Stimulated activated naive CD8-positive, alpha-beta T cell treated with anti-CD3 and anti-CD28 coated beads, Interleukin-15, amount 100 ng/mL, for 72 hours (primary cell): ENCODE data around the gene LINGO1.

Experiments
- ATAC-seq: fragments of 150-1000 bp; cut with Tn5 transposase; 2 replicates; pipeline ENCODE4 v1.10.0; 2021; ENCODE audit warnings: mild to moderate bottlenecking, moderate library complexity
- DNase-seq, 2 donors: peaks; one replicate each; pipeline ENCODE4 v3.0.0; 2021 to 2022
- H3K27ac Mint-ChIP-seq, 2 donors: one replicate each; pipeline ENCODE4 v1.8.0; 2022; ENCODE audit warnings: mild to moderate bottlenecking in 2 of 2, mixed read lengths in 2 of 2, moderate library complexity in 2 of 2
- H3K27me3 Mint-ChIP-seq: one replicate; pipeline ENCODE4 v1.8.0; 2022; ENCODE audit warnings: mixed read lengths
- H3K4me1 Mint-ChIP-seq: one replicate; pipeline ENCODE4 v1.8.0; 2022; ENCODE audit warnings: mild to moderate bottlenecking, mixed read lengths
- H3K4me3 Mint-ChIP-seq, 2 donors: one replicate each; pipeline ENCODE4 v1.8.0; 2022; ENCODE audit warnings: mild to moderate bottlenecking in 2 of 2, mixed read lengths in 2 of 2, moderate library complexity in 1 of 2
- H3K9me3 Mint-ChIP-seq, 2 donors: one replicate each; pipeline ENCODE4 v1.8.0; 2022; ENCODE audit warnings: mixed read lengths in 2 of 2

The LINGO1 gene

GRCh38 chr15:77581896-77582569 lies 50.7 kb downstream of the LINGO1 start:
- Mint-ChIP-seq H3K27me3 (no peaks in the 10 kb centered on the region), H3K4me1 (no peaks in the 10 kb centered on the region), H3K9me3 (no peaks in the 10 kb centered on the region), H3K4me3 (no peak overlapping the region), H3K27ac (no peak overlapping the region)
- ATAC-seq (no peak), DNase-seq (no peak)

GRCh38 chr15:77580996-77581682 lies 51.6 kb downstream of the LINGO1 start:
- DNase-seq: no peak
- H3K9me3 Mint-ChIP-seq: no peaks in the 10 kb centered on the region
- no peak overlapping the region for H3K4me3 Mint-ChIP-seq
- H3K27me3 Mint-ChIP-seq: no peaks in the 10 kb centered on the region
- no peaks in the 10 kb centered on the region for H3K4me1 Mint-ChIP-seq
- H3K27ac Mint-ChIP-seq: no peak overlapping the region
- ATAC-seq: no peak

GRCh38 chr15:77579498-77580188 lies 53.1 kb downstream of the LINGO1 start:
- no peak for DNase-seq
- H3K4me1 Mint-ChIP-seq: no peaks in the 10 kb centered on the region
- no peak overlapping the region for H3K4me3 Mint-ChIP-seq
- H3K9me3 Mint-ChIP-seq: no peaks in the 10 kb centered on the region
- no peak for ATAC-seq
- H3K27me3 Mint-ChIP-seq: no peaks in the 10 kb centered on the region
- peak overlapping the region in 1 of 2 donors; percentile 59 for H3K27ac Mint-ChIP-seq

GRCh38 chr15:77578641-77579372 lies 53.9 kb downstream of the LINGO1 start:
- H3K9me3 Mint-ChIP-seq: no peaks in the 10 kb centered on the region
- H3K4me3 Mint-ChIP-seq: no peak overlapping the region
- peak overlapping the region in 1 of 2 donors; percentile 84 for H3K27ac Mint-ChIP-seq
- ATAC-seq: no peak
- DNase-seq: no peak
- H3K27me3 Mint-ChIP-seq: no peaks in the 10 kb centered on the region
- no peaks in the 10 kb centered on the region for H3K4me1 Mint-ChIP-seq

GRCh38 chr15:77577366-77577950 lies 55.3 kb downstream of the LINGO1 start:
- no peak for ATAC-seq
- Mint-ChIP-seq H3K4me3 (no peak overlapping the region), H3K9me3 (no peaks in the 10 kb centered on the region), H3K27me3 (no peaks in the 10 kb centered on the region), H3K27ac (peak overlapping the region in 1 of 2 donors; percentile 50), H3K4me1 (no peaks in the 10 kb centered on the region)
- DNase-seq: no peak

- Mint-ChIP-seq H3K27ac (peak overlapping the region in 1 of 2 donors; percentile 45), H3K4me3 (no peak overlapping the region), H3K4me1 (no peaks in the 10 kb centered on the region), H3K27me3 (no peaks in the 10 kb centered on the region), H3K9me3 (no peaks in the 10 kb centered on the region)
- DNase-seq (no peak), ATAC-seq (no peak)
Observed at GRCh38 chr15:77576538-77576937, 56.2 kb downstream of the LINGO1 start.

GRCh38 chr15:77575203-77575934 lies 57.3 kb downstream of the LINGO1 start:
- no peak for ATAC-seq
- no peak overlapping the region for H3K4me3 Mint-ChIP-seq
- H3K9me3 Mint-ChIP-seq: no peaks in the 10 kb centered on the region
- H3K4me1 Mint-ChIP-seq: no peaks in the 10 kb centered on the region
- no peak for DNase-seq
- H3K27me3 Mint-ChIP-seq: no peaks in the 10 kb centered on the region
- no peak overlapping the region for H3K27ac Mint-ChIP-seq

GRCh38 chr15:77574521-77575202 lies 58.0 kb downstream of the LINGO1 start:
- Mint-ChIP-seq H3K27me3 (no peaks in the 10 kb centered on the region), H3K4me3 (no peak overlapping the region)

GRCh38 chr15:77573802-77574201 lies 58.9 kb downstream of the LINGO1 start:
- H3K4me1 Mint-ChIP-seq: peaks cover 6% of the 10 kb centered on the region
- DNase-seq (no peak), ATAC-seq (no peak)
- no peaks in the 10 kb centered on the region for H3K27me3 Mint-ChIP-seq
- H3K4me3 Mint-ChIP-seq: no peak overlapping the region
- H3K9me3 Mint-ChIP-seq: no peaks in the 10 kb centered on the region
- H3K27ac Mint-ChIP-seq: no peak overlapping the region

More at GRCh38 chr15:77574521-77575202, 58.0 kb downstream of the LINGO1 start:
- ATAC-seq (no peak), DNase-seq (no peak)
- no peaks in the 10 kb centered on the region for H3K9me3 Mint-ChIP-seq
- H3K4me1 Mint-ChIP-seq: peaks cover 2% of the 10 kb centered on the region
- no peak overlapping the region for H3K27ac Mint-ChIP-seq

- no peaks in the 10 kb centered on the region for H3K27me3 Mint-ChIP-seq
Observed at GRCh38 chr15:77572186-77572585, 60.5 kb downstream of the LINGO1 start.

GRCh38 chr15:77571741-77572140 lies 61.0 kb downstream of the LINGO1 start:
- Mint-ChIP-seq H3K4me3 (no peak overlapping the region), H3K27ac (no peak overlapping the region), H3K9me3 (no peaks in the 10 kb centered on the region), H3K27me3 (no peaks in the 10 kb centered on the region), H3K4me1 (peaks cover 6% of the 10 kb centered on the region)
- no peak for DNase-seq
- no peak for ATAC-seq

More at GRCh38 chr15:77572186-77572585, 60.5 kb downstream of the LINGO1 start:
- Mint-ChIP-seq H3K4me1 (peaks cover 6% of the 10 kb centered on the region), H3K4me3 (no peak overlapping the region), H3K27ac (no peak overlapping the region), H3K9me3 (no peaks in the 10 kb centered on the region)
- ATAC-seq (no peak), DNase-seq (no peak)

- ATAC-seq (no peak), DNase-seq (no peak)
- H3K4me1 Mint-ChIP-seq: peaks cover 6% of the 10 kb centered on the region
- no peaks in the 10 kb centered on the region for H3K27me3 Mint-ChIP-seq
- no peaks in the 10 kb centered on the region for H3K9me3 Mint-ChIP-seq
- no peak overlapping the region for H3K27ac Mint-ChIP-seq
- H3K4me3 Mint-ChIP-seq: no peak overlapping the region
Observed at GRCh38 chr15:77571181-77571580, 61.5 kb downstream of the LINGO1 start.

- Mint-ChIP-seq H3K27ac (peak overlapping the region in 1 of 2 donors; percentile 12), H3K27me3 (no peaks in the 10 kb centered on the region), H3K4me3 (peak overlapping the region in 1 of 2 donors; percentile 16), H3K4me1 (peaks cover 6% of the 10 kb centered on the region), H3K9me3 (no peaks in the 10 kb centered on the region)
- DNase-seq: no peak
- no peak for ATAC-seq
Observed at GRCh38 chr15:77569729-77570125, 63.0 kb downstream of the LINGO1 start.

GRCh38 chr15:77568973-77569728 lies 63.6 kb downstream of the LINGO1 start:
- H3K27me3 Mint-ChIP-seq: no peaks in the 10 kb centered on the region
- H3K27ac Mint-ChIP-seq: peak overlapping the region in 1 of 2 donors; percentile 12
- H3K4me1 Mint-ChIP-seq: peaks cover 6% of the 10 kb centered on the region
- ATAC-seq: no peak
- DNase-seq: no peak
- no peaks in the 10 kb centered on the region for H3K9me3 Mint-ChIP-seq
- H3K4me3 Mint-ChIP-seq: peak overlapping the region in 1 of 2 donors; percentile 16
